NCI-H146 (cell line): Measurements from ENCODE around the gene CHAF1A.

ENCODE experiments used
- DNase-seq: peaks from one replicate; lab custom pipeline; 2025; lab: John Stamatoyannopoulos, UW

The CHAF1A gene

DNA sequence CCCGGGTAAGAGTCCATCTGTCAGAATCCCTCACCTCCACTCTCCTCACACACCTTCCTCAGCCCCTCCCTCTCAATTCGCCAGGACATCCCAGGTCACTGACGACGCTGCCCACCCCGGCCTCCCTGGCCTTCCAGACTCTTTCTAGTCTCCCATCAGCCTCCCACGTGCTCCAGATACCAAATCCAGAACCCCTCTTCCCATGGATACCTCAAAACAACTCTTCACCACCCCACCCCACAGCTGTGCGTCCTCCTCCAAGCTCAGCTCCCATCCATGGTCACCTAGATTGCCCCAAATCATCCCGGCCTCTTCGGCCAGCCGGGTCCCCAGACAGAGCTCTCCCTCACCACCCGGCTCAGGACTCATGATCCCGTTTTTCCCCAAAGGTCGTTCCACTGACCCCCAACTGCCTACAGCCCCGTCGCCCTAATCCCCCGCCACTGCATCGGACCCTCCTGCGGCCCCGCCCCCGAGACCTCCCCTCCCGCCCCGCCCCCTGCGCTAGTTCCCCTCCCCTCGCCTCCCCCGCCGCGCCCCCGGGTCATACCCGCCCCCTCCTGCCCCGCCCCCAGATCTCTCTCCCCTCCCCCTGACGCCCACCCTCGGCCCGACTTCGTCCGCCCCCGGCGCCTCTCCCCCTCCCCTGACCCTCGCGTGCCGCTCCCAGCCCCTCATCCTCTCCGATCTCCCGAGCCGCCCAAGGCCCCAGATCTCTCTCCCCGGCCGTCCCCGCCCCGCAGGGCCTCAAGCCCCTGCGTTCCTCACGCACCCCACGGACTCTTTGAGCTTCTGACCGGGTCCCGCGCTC, 54.6 kb downstream of the CHAF1A start:
- peak; percentile 50 for DNase-seq

DNA sequence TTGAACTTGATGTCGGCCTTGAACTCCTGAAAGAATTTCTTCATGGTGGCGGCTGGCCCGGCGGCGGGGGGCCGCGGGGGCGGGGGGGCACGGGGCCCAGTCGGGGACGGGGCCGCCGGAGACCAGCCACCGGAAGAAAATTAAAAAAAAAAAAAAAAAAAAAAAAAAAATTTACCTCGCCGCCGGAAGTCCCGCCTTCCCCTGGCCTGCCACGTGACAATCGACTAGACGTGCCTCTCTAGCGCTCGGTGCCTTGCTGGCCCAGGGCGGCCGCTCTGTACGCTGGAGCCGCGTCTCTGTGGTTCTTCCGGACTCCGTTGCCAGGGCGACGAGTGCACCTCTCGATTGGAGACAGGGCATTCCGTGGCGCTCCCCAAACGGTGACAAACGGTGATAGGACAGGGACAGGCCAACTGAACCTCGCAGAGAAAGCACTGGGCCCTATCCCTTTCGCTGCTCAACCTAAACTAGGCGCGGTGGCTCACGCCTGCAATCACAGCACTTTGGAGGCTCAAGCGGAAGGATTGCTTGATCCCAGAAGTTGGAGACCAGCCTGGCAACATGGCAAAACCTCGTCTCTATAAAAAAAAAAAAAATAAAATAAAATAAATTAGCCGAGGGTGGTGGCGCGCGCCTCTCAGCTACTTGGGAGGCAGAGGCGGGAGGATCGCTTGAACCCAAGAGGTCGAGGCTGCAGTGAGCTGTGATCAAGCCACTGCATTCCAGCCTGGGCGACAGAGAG, 55.4 kb downstream of the CHAF1A start, which contains the start of gene UBXN6:
Gene UBXN6, minus strand, starts transcription at position 141 of the 742 bp plus-strand sequence. Its CDS starts 97 bp downstream, at position 44.
- DNase-seq: peak; percentile 97

DNA sequence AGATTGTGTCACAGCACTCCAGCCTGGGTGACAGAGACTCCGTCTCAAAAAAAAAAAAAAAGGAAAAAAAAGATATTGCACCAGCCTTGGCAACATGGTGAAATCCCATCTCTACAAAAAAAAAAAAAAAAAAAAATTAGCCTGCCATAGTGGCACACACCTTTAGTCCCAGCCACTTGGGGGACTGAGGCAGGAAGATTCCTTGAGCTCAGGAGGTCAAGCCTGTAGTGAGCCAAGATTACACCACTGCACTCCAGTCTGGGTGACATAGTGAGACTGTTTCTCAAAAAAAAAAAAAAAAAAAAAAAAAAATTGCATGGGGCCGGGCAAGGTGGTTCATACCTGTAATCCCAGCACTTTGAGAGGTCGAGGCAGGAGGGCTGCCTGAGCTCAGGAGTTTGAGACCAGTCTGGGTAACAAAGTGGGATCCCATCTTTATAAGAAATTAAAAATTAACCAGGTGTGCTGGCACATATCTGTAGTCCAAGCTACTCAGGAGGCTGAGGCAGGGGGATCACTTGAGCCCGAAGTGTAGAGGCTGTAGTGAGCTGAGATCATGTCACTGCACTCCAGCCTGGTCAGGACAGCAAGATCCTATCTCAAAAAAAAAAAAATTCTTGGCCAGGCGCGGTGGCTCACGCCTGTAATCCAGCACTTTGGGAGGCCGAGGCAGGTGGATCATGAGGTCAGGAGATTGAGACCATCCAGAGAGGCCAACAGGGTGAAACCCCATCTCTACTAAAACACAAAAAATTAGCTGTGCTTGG, 62.6 kb downstream of the CHAF1A start:
- no peak for DNase-seq

DNA sequence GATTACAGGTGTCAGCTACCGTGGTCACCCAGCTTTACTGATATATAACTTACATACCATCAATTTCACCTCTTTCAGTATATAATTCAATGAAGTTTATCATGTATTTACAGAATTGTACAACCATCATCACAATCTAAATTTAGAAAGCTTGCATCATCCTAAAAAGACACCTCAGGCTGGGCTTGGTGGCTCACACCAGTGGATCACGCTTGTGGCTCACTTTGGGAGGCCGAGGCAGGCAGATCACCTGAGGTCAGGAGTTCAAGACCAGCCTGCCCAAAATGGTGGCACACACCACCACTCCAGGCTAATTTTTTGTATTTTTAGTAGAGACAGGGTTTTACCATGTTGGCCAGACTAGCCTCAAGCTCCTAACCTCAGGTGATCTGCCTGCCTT, 65.4 kb downstream of the CHAF1A start:
- DNase-seq: no peak

DNA sequence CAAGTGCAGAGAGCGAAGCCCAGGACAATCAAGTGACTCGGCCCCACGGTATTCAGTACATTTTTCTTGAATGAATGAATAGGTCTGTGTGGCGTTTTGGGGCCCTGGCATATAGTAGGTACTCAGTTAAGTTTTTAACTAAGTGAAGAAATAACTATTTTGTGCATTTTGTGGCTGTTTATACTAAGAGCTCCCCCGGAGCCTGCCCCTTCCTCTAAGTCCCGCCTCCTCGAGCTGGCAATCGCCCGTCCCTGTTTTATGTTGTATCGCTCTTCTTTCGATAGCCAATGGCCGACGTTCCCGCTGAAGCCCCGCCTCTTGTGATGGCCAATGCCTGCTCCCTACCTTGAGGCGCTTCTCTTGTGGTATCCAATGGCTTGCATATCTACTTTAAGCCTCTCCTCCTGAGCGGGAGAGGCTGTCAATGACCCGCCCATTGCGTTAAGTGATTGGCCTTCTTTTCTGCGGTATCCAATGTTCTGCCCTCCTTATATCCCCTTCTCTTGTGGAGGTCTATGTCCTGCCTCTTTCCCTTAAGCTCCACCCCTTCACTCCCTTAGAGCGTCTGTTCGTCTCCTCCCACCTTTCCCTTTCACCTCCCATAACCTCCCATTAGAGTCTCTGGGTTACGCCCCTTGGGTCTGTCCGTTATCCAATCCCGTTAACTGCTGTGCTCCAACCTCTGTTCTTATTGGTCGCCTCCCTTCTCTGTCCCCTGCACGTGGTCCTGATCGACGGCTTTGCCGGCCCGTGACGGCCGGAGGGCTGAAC, 69.1 kb downstream of the CHAF1A start:
- DNase-seq: peak; percentile 100

DNA sequence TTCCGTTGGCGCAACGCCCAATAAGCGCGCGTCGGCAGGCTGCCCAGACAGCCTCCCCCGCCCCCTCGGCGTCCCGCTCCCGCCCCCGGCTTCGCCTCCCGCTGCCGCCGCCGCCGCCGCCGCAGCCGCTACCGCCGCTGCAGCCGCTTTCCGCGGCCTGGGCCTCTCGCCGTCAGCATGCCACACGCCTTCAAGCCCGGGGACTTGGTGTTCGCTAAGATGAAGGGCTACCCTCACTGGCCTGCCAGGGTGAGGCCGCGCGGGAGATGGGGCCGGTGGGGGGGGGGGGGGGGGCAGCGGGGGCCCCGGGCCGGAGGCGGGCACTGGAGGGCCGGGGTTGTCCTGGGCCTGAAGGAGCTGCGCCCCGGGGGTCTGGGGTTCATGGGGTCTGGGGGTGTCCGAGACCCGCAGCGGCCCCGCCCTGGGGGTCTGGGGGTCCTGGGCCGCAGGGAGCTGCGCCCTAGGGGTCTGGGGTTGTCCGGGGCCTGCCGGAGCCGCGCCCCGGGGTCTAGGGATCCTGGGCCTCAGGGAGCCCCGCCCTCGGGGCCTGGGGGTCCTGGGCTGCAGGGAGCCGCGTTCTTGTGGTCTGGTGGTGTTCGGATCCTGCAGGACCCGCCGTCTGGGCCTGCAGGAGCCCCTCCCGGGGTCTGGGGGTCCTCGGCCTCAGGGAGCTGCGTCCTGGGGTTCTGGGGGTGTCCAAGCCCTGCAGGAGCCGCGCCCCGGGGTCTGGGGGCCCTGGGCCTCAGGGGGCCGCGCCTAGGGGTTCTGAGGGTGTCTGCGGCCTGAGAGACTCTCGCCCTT, 69.9 kb downstream of the CHAF1A start, which contains the start of gene HDGFL2:
Gene HDGFL2, plus strand, starts transcription at position 124 of the 801 bp plus-strand sequence. Its CDS starts 54 bp downstream, at position 178.
- DNase-seq: no peak

DNA sequence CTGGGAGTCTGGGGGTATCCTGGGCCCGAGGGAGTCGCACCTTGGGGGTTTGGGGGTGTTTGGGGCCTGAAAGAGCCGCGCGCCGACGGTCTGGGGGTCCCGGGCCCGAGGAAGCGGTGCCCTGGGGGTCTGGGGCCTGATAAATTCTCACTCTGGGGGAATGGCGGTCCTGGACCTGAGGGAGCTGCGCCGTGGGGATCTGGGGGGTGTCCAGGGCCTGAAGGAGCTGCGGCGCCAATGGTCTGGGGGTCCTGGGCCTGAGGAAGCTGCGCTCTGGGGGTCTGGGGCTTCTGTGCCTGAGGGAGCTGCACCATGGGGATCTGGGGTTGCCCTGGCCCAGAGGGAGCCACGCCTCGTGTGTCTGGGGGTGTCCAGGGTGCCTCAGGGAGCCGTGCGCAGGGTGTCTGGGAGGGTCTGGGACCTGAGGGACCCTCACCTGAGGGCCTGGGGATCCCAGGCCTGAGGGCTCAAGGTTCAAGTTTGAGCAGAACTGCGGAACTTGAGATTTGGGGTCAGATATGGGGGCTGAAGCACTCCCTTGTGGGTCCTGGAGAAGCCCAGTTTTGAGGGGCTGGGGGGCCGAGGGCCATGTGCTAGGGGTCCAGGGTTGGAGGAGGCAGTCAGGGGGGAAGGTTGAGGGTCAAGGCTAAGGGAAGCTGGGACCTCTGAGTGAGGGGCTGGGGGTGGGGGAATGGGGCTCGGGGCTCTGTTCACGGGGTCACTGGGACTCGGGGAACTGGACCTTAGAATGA, 70.7 kb downstream of the CHAF1A start:
- no peak for DNase-seq

DNA sequence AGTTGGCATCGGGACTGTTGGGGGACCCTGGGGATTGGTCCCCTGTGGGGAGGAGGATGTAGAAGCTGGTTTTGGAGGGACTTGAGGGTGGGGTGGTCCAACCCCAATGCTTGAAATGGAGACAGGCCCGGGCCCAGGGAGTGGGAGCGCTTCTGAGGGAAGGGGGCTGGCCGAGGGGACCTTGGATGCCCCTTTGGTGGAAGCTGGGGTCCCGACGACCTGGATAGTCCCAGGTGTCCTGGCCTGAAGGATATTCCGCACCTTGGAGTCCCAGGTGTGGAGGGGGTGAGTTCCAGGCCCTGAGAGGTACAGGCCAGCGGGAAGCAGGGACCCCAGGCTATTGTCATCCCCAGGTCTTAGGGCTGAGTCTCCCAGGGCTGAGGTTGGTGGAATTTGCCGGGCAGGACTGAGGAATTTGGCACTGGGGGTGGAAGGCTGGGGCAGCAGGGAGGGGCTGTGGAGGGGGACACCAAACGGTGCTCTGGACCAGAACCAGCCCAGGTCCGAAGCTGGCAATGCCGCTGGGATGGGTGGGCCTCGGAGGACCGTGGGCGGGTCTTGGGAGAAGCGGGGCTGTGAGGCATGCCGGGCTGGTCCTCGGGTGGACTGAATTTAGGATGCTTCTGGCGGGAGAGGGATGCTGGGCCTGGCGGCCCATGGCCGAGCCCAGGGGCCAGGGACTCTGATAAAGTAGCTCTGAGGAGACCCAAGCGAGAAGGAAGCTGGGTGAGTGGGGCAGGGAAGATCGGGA, 71.5 kb downstream of the CHAF1A start:
- no peak for DNase-seq

DNA sequence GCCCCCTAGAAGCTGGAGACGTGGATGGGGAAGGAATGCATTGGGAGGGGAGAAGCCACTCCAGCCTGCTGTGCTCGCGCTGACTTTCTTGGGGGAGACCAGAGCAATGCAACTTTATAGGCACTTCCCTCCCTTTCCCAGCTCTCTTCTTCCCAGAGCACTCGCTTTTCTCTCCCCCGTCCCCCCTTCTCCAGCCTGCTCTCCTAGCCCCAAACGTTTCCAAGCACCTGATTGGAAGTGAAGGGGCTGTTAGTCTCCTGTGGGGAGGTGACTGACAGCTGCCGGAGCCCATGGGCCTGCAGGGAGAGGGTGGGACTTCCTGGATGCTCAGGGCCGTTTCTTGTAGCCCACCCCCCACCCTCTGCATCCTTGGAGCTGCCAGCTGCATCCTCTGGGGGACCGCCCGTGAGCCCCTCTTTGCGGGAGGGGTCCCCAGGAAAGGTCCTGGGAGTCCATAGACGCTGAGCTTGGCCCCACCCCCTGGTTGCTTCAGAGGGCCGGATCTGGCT, 72.1 kb downstream of the CHAF1A start:
- peak; percentile 74 for DNase-seq

DNA sequence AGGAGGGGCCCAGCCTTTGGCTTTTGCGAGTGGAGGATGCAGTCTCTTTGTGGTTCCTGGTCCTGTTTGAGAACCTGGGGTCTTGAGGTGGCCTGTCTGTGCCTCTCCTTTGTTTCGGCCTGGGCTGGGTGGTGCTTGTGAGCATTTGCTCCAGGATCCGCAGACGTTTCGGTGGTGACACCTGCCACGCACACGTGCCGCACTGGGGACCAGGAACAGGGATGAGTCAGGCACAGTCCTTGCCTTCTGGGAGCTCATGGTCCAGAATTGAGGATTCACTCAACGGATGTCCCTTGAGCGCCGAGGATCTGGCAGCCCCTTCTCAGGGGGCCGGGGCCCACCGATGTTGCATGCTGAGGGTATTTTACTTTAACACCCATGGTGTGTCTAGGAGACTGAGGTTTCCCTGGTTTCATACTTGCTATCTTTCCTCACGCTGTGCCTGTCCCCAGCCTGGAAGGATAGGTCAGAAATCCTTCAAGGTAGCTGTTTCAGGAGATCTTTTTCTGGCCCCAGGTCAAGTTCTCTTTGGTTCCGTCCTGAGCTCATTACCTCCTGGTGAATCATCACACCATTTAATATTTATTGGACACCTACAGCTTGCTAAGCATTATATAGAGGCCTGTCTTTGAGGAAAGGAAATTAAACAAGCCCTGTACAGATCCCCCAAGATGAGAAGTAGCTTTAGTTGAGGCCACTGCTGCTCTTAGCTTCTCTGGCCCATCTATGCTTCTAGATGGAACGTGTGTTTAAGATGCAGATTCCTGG, 74.8 kb downstream of the CHAF1A start:
- no peak for DNase-seq

DNA sequence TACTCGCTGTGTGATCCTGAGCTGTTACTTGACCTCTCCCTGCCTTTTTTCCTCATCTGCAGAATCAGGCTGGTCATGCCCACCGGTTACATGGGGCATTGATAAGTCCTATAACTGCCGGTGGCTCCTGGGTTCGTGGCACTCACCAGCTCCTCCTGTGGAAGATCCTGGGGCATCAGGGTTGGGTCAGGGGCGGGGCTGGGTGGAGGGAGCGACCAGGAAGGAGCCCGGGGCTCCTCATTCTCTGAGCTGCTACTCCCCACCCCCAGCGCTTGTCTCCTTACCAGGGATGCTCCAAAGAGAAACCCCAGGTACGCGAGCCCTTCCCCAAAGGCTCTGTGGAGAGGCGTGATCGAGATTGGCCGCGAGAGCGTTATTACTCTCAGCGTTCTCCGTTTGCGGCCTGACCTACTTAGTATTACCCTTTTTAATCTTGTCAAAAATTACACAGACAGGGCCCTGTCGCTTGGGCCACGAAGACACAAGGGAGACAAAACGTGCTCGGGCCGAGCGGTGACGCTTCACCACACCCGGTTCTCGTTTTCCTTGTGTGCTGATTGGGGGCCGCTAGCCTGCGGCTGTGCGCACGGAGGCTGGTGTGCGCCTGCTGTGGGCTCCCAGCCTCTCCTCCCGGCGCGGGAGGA, 80.4 kb downstream of the CHAF1A start:
- no peak for DNase-seq

DNA sequence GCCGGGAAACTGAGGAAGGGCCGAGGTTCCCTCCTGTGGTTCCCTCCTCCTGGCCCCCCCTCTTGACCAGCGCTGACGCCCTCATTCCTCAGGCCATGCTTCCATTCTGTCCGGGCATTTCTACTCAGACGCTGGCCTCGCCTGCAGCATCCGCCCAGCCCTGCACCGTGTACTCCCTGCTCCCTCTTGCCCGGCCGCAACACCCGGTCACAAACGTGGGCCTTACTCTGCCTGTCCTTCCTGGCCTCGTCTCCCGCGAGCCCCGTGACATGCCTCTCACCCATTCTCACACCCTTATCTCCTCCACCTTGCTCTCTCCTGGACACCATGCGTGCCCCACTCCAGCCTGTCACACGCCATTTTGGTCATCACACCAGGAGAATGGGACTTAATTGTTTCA, 80.9 kb downstream of the CHAF1A start:
- DNase-seq: no peak

DNA sequence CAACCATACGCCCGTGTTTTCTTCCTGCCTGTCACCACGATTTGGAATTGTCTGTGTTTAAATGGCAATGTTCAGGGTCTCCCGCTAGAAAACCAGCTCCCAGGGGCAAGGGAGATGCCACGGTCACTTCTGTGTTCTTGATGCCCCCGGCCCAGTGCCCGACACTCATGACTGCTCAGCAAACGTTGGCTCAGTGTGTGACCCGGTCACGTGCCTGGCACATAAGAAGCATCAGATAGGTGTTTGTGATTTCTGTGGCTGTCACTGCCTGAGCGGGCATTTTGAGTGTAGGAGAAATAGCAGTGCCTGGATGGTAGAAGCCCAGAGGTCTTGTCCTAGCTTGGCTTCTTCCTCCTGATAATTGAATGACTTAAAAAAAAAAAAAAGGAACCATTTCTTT, 85.1 kb downstream of the CHAF1A start:
- DNase-seq: no peak

DNA sequence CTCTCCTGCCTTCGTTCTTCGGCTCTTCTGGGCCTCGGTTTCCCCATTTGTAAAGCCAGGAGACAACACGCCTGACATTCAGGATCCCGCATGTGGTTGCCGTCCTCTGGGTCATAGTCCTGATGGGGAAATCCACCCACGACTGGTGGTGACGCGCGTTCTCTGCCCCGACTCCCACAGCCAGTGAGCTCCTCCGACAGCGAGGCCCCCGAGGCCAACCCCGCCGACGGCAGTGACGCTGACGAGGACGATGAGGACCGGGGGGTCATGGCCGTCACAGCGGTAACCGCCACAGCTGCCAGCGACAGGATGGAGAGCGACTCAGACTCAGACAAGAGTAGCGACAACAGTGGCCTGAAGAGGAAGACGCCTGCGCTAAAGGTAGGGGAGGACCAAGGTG, 86.1 kb downstream of the CHAF1A start:
- no peak for DNase-seq

DNA sequence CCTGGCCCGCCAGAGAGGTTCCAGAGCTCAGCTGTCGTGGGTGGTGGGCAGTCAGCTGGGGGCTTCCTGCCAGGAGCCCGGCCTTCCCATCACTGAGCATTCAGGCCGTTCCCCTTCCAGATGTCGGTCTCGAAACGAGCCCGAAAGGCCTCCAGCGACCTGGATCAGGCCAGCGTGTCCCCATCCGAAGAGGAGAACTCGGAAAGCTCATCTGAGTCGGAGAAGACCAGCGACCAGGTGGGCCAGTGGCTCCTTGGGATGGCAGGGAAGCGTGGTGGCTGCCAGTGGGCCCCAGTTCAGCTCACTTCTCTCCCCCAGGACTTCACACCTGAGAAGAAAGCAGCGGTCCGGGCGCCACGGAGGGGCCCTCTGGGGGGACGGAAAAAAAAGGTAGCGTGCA, 89.0 kb downstream of the CHAF1A start:
- no peak for DNase-seq

DNA sequence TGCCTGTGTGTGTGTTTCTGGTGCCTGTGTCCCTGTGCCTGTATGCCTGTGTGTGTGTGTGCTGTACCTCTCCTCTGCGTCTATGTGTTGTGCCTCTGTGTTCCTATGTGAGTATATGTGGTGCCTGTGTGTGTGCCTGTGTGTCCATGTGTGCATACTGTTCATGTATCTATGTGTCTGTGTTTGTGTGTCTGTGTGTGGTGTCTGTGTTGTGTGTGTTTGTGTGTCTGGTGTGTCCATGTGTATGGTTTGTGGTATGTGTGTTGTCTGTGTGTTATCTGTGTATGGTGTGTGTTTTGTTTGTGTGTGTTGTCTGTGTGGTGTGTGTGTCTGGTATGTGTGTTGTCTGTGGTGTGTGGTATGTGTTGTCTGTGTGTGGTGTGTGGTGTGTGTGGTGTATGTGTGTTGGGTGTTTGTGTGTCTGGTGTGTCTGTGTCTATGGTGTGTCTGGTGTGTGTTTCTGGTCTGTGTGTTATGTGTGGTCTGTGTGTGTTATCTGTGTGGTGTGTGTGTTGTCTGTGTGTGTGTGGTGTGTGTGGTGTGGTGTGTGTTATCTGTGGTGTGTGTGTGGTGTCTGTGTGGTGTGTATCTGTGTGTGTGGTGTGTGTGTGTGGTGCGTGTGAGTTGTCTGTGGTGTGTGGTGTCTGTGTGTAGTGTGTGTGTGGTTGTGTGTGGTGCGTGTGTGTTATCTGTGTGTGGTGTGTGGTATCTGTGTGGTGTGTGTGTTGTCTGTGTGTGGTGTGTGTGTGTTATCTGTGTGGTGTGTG, 90.1 kb downstream of the CHAF1A start:
- DNase-seq: no peak
